K562 (cell line): ENCODE results near the gene COL4A2. TPM values are rescaled to one million over a fixed set of nuclear protein-coding genes. Genes with fewer than 3 reads are reported as not detected.
"Not testable (repeated sequence)": the region's sequence is repeated elsewhere in the genome, so short reads cannot be mapped to it uniquely, and the experiment has no call there.

Source experiments
- ATAC-seq: fragments of 200-7000 bp; cut with Tn5 transposase; 3 replicates; pipeline ENCODE4 v1.9.1; 2020; ENCODE audit warnings: moderate library complexity
- BruUV-seq: library from RNA; stranded (reverse); fragments of 400-500 nt; replicated peaks from 2 replicates; lab custom pipeline; 2021; lab: Mats Ljungman, UMichigan
- CTCF ChIA-PET: fragments of 300-600 bp; formaldehyde crosslinking; extraction: SDS; loops from one replicate; lab custom pipeline; 2021; ENCODE audit warnings: low intra/inter-chr PET ratio; lab: Yijun Ruan, JAX
- POLR2A ChIA-PET: fragments of 300-600, 350-650 bp; sonication (Branson Sonifier 250); formaldehyde crosslinking; extraction: SDS; loops from one replicate; lab custom pipeline; 2021; ENCODE audit warnings: antibody characterized with exemption, inconsistent platforms; lab: Yijun Ruan, JAX
- DNase-seq, 4 experiments: peaks; one replicate each; pipeline versions ENCODE4 v3.0.0 to v3.0.0-alpha.2; 2011 to 2018; ENCODE audit warnings: low spot score in 3 of 4, mixed read lengths in 3 of 4; ENCODE audit errors: extremely low read depth in 1 of 4
- FAIRE-seq: peaks from 2 replicates; lab custom pipeline; 2011; peaks lifted over from hg19 to GRCh38; lab: Jason Lieb, UNC
- H2AFZ ChIP-seq: 2 replicates; pipeline ENCODE4 v1.6.0; 2011; ENCODE audit warnings: low read depth, low read length, control low read depth, inconsistent platforms
- H3K27ac ChIP-seq: fragments of 200-600 bp; 3 replicates; pipeline ENCODE4 v1.8.0; 2011; ENCODE audit warnings: low read depth, mild to moderate bottlenecking, control low read depth, inconsistent platforms, low read length, moderate library complexity, mixed read lengths; ENCODE audit errors: extremely low read depth
- H3K27me3 ChIP-seq, 2 experiments: fragments of 300-600 bp in 1 of 2; 2 replicates in 1 of 2; 3 replicates in 1 of 2; pipeline versions ENCODE4 v1.6.0 to v1.8.0; 2011; ENCODE audit warnings: inconsistent platforms in 2 of 2, low read length in 2 of 2, mild to moderate bottlenecking in 1 of 2, mixed read lengths in 1 of 2, moderate library complexity in 1 of 2; ENCODE audit not compliant: control insufficient read depth in 2 of 2, insufficient read depth in 2 of 2
- H3K36me3 ChIP-seq: fragments of 300-600 bp; 3 replicates; pipeline ENCODE4 v1.8.0; 2011; ENCODE audit warnings: mild to moderate bottlenecking, low read length, inconsistent platforms; ENCODE audit not compliant: control insufficient read depth, insufficient read depth
- H3K4me1 ChIP-seq, 2 experiments: fragments of 200-600 bp in 1 of 2; replicated peaks in 1 of 2; 2 replicates in 1 of 2; 3 replicates in 1 of 2; pipeline versions ENCODE4 v1.5.1 to v1.8.0; 2011; ENCODE audit warnings: inconsistent platforms in 2 of 2, low read length in 2 of 2, mild to moderate bottlenecking in 1 of 2, mixed read lengths in 1 of 2, moderate library complexity in 1 of 2; ENCODE audit not compliant: control insufficient read depth in 2 of 2, insufficient read depth in 2 of 2
- H3K4me2 ChIP-seq: 2 replicates; pipeline ENCODE4 v1.6.1; 2011; ENCODE audit warnings: low read length, control low read depth, inconsistent platforms, mixed read lengths; ENCODE audit not compliant: insufficient read depth
- H3K4me3 ChIP-seq: fragments of 200-600 bp; sonication (generic), shearing (Covaris generic); 2 replicates; pipeline ENCODE4 v1.5.1; 2016; ENCODE audit warnings: control low read depth, inconsistent platforms
- H3K79me2 ChIP-seq: fragments of 200-600 bp; 3 replicates; pipeline ENCODE4 v1.8.0; 2011; ENCODE audit warnings: low read length, inconsistent platforms; ENCODE audit not compliant: control insufficient read depth, insufficient read depth
- H3K9ac ChIP-seq, 2 experiments: 2 replicates each; pipeline versions ENCODE4 v1.6.0 to v1.6.1; 2011; ENCODE audit warnings: low read depth in 2 of 2, low read length in 2 of 2, control low read depth in 1 of 2, inconsistent platforms in 1 of 2, mild to moderate bottlenecking in 1 of 2, mixed read lengths in 1 of 2; ENCODE audit not compliant: insufficient read depth in 1 of 2
- H3K9me1 ChIP-seq: one replicate; pipeline ENCODE4 v1.6.0; 2011; ENCODE audit warnings: inconsistent platforms, mild to moderate bottlenecking, low read length, moderate library complexity; ENCODE audit not compliant: control insufficient read depth, insufficient read depth
- H3K9me3 ChIP-seq: replicated peaks from 2 replicates; pipeline ENCODE4 v1.5.1; 2011; ENCODE audit warnings: low read depth, low read length, inconsistent platforms; ENCODE audit not compliant: control insufficient read depth, insufficient read depth
- H4K20me1 ChIP-seq: replicated peaks from 2 replicates; pipeline ENCODE4 v1.6.1; 2011; ENCODE audit warnings: low read length, inconsistent platforms, mixed read lengths; ENCODE audit not compliant: control insufficient read depth, insufficient read depth
- CREB5 ChIP-seq: fragments of 250-450 bp; sonication (Bioruptor Pico); IDR thresholded peaks from 2 replicates; pipeline ENCODE4 v1.5.0; 2020; ENCODE audit warnings: mild to moderate bottlenecking
- FOXJ2 ChIP-seq: fragments of 200-800 bp; sonication (Bioruptor generic); IDR thresholded peaks from 2 replicates; pipeline ENCODE4 v1.6.1; 2016; ENCODE audit warnings: missing genetic modification characterization, missing compliant biosample characterization
- HIVEP1 ChIP-seq: fragments of 250-450 bp; sonication (Bioruptor Pico); IDR thresholded peaks from 2 replicates; pipeline ENCODE4 v1.4.0; 2020; ENCODE audit warnings: mild to moderate bottlenecking
- SPI1 ChIP-seq: IDR thresholded peaks from 2 replicates; pipeline ENCODE4 v1.6.1; 2011; ENCODE audit warnings: low read depth, low read length, control low read depth, borderline replicate concordance
- ZNF592 ChIP-seq: fragments of 450-650 bp; IDR thresholded peaks from 2 replicates; pipeline ENCODE4 v1.6.1; 2017; ENCODE audit warnings: antibody characterized with exemption, mild to moderate bottlenecking
- ZNF76 ChIP-seq: fragments of 250-450 bp; sonication (Bioruptor Pico); IDR thresholded peaks from 2 replicates; pipeline ENCODE4 v1.4.0; 2020; ENCODE audit warnings: mild to moderate bottlenecking, moderate library complexity, borderline replicate concordance
- WGBS: fragments of 100-300 bp; shearing (Covaris generic); methylation state at CpG from one replicate; pipeline ENCODE4 v1.1.6; 2016; ENCODE audit warnings: low coverage, mixed read lengths; ENCODE audit not compliant: insufficient coverage; ENCODE audit errors: missing lambda C conversion rate; 5-methylcytosine and 5-hydroxymethylcytosine counted together
- in situ Hi-C: fragments of 300-500 bp; cut with MboI; formaldehyde crosslinking; loops from 4 replicates; pipeline ENCODE4 v1.15.0; 2018; ENCODE audit warnings: inconsistent platforms, mixed read lengths
- intact Hi-C: fragments of 100-400 bp; cut with micrococcal nuclease; formaldehyde crosslinking; loops from 2 replicates; pipeline ENCODE4 v1.14.2; 2022
- polyA plus RNA-seq, 8 experiments: library from polyadenylated mRNA; depleted of rRNA in 4 of 8; stranded (reverse) in 5 of 8; unstranded in 3 of 8; fragments of >200 nt; fragmentation: Nextera tagmentation in 2 of 8; fragmentation: Illumina TruSeq in 1 of 8; extraction: Ambion mirVana in 2 of 8; extraction: Trizol in 1 of 8; gene quantifications; 2 replicates each; pipeline versions ENCODE4 v1.2.1 to v1.2.3, GENCODE V29; 2011 to 2014; ENCODE audit warnings: inconsistent platforms in 1 of 8, missing spikeins in 1 of 8
- total RNA-seq, 7 experiments: library from RNA; depleted of rRNA in 6 of 7; stranded (reverse); fragments of >200 nt in 6 of 7; fragmentation: Illumina TruSeq in 2 of 7; extraction: Trizol in 2 of 7; gene quantifications; 2 replicates each; pipeline versions ENCODE4 v1.2.1 to v1.2.3, GENCODE V29; 2011 to 2021; ENCODE audit warnings: low replicate concordance in 1 of 7

COL4A2 gene
- total and polyA plus RNA-seq, 9 of the 15 experiments (the other 6 are each of a cell fraction or from before 2014, with no cell fraction given), result 0.13 to 15.2 (median 8.1) TPM

DNA sequence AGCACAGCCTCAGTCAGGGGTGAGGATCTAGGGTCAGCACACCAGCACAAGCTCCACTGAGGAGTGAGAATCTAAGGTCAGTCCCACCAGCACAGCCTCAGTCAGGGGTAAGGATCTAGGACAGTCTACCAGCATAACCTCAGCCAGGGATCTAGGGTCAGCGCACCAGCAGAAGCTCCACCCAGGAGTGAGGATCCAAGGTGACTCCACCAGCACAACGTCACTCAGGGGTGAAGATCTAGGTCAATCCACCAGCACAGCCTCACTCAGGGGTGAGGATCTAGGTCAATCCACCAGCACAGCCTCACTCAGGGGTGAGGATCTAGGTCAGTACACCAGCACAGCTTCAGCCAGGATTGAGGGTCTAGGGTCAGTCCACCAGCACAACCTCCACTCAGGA is 189.9 kb downstream of the COL4A2 start (continued):
- TF ChIP-seq ZNF76 (CRISPR knock-in tag) (no peak), HIVEP1 (CRISPR knock-in tag) (no peak), SPI1 (no peak), CREB5 (CRISPR knock-in tag) (no peak), ZNF592 (no peak), FOXJ2 (tag) (no peak)

GRCh38 chr13:110497896-110498295 is 190.8 kb downstream of the COL4A2 start:
- 49% methylated on average over 3 of the region's 3 CpGs for WGBS
- FAIRE-seq, H3K79me2 ChIP-seq, H2AFZ ChIP-seq, H3K4me3 ChIP-seq, BruUV-seq, H3K9me1 ChIP-seq, H3K36me3 ChIP-seq, H4K20me1 ChIP-seq, H3K27me3 ChIP-seq, H3K27ac ChIP-seq, POLR2A ChIA-PET, ATAC-seq, H3K9ac ChIP-seq, DNase-seq, H3K9me3 ChIP-seq, in situ Hi-C loops, intact Hi-C loops, H3K4me1 ChIP-seq, CTCF ChIA-PET, H3K4me2 ChIP-seq: not testable (repeated sequence)
